Endothelial cell of umbilical vein (primary cell): Measurements from ENCODE around the gene LPP.

Source experiments
- CTCF ChIP-seq, 2 donors: IDR thresholded peaks; 1 replicate in 1 of 2; 2 replicates in 1 of 2; pipeline ENCODE4 v1.5.1; 2011; ENCODE audit warnings: low read length in 2 of 2, mild to moderate bottlenecking in 2 of 2, moderate library complexity in 2 of 2, control low read depth in 1 of 2, inconsistent platforms in 1 of 2, low read depth in 1 of 2; ENCODE audit not compliant: insufficient read depth in 1 of 2; ENCODE audit errors: extremely low read depth in 1 of 2
- JUN ChIP-seq: IDR thresholded peaks from 2 replicates; pipeline ENCODE4 v1.6.1; 2011; ENCODE audit warnings: borderline replicate concordance, low read depth; ENCODE audit not compliant: insufficient read length, insufficient read depth
- POLR2A ChIP-seq: IDR thresholded peaks from 2 replicates; pipeline ENCODE4 v1.6.1; 2012; ENCODE audit warnings: low read depth, mild to moderate bottlenecking, control low read depth, low read length

- TF ChIP-seq POLR2A (no peak), JUN (peak; percentile 42), CTCF (IDR thresholded peaks at IDR 0.05; ENCODE audit: extremely low read depth in 1 of 2, insufficient read depth in 1 of 2, low read depth in 1 of 2, low read length in 2 of 2) (no peak)
These were observed 75.2 kb downstream of the LPP start for GRCh38 chr3:188229177-188229576.
